SK-N-MC (cell line): ENCODE data around the gene FBXW7.

Experiments used
- DNase-seq: peaks from one replicate; pipeline ENCODE4 v3.0.0-alpha.2; 2011; ENCODE audit warnings: low read depth, low spot score
- H3K27ac ChIP-seq: fragments of 200-600 bp; sonication (generic); 2 replicates; pipeline ENCODE4 v1.5.1; 2016; ENCODE audit warnings: mixed run types
- H3K36me3 ChIP-seq: fragments of 200-600 bp; sonication (generic); 2 replicates; pipeline ENCODE4 v1.6.1; 2017; ENCODE audit warnings: antibody characterized with exemption, low read length, mixed read lengths; ENCODE audit not compliant: insufficient read depth
- H3K4me3 ChIP-seq: fragments of 200-600 bp; sonication (generic); 2 replicates; pipeline ENCODE4 v1.5.1; 2016
- H3K9ac ChIP-seq: fragments of 200-600 bp; sonication (generic); 2 replicates; pipeline ENCODE4 v1.8.0; 2017; ENCODE audit warnings: mixed run types, mixed read lengths; ENCODE audit not compliant: insufficient read length
- H3K9me3 ChIP-seq: fragments of 200-600 bp; sonication (generic); 2 replicates; pipeline ENCODE4 v1.6.1; 2017; ENCODE audit warnings: low read depth, mild to moderate bottlenecking, antibody characterized with exemption, low read length, moderate library complexity, mixed read lengths
- EZH2 ChIP-seq: fragments of 200-600 bp; sonication (generic); IDR thresholded peaks from one replicate; pipeline ENCODE4 v1.6.1; 2017; ENCODE audit warnings: antibody characterized with exemption
- FOXP2 ChIP-seq: optimal IDR thresholded peaks from 2 replicates; pipeline ENCODE3; 2011; ENCODE audit warnings: mild to moderate bottlenecking, moderate library complexity; ENCODE audit not compliant: insufficient read depth; ENCODE audit errors: extremely low read length, control extremely low read depth
- POLR2AphosphoS5 ChIP-seq: IDR thresholded peaks from 2 replicates; pipeline ENCODE4 v1.6.1; 2012; ENCODE audit warnings: mild to moderate bottlenecking, low read depth, low read length, borderline replicate concordance

FBXW7 gene

GRCh38 chr4:152462695-152463094 is 73.2 kb downstream of the FBXW7 start:
- H3K4me3 ChIP-seq, result no peak overlapping the region
- H3K9me3 ChIP-seq, result no peaks in the 10 kb centered on the region
- no peak for TF ChIP-seq POLR2AphosphoS5
- no peak overlapping the region for H3K9ac ChIP-seq
- no peak overlapping the region for H3K27ac ChIP-seq
- H3K36me3 ChIP-seq, result no peaks in the 10 kb centered on the region
- no peak for DNase-seq

GRCh38 chr4:152462047-152462446 is 73.8 kb downstream of the FBXW7 start:
- DNase-seq, result no peak
- TF ChIP-seq EZH2, result no peak
- Histone ChIP-seq H3K27ac (no peak overlapping the region), H3K4me3 (no peak overlapping the region), H3K9me3 (no peaks in the 10 kb centered on the region), H3K36me3 (no peaks in the 10 kb centered on the region), H3K9ac (no peak overlapping the region)

- H3K9ac ChIP-seq, result no peak overlapping the region
- H3K9me3 ChIP-seq, result peaks cover 3% of the 10 kb centered on the region; the same call in 1 of the 2 replicates
- H3K4me3 ChIP-seq, result no peak overlapping the region
- DNase-seq, result peak; percentile 59
- 0 out of 2 replicates have a peak overlapping the region, but pooled peaks have one; percentile 26 for H3K27ac ChIP-seq
- no peak for TF ChIP-seq POLR2AphosphoS5
- TF ChIP-seq EZH2, result no peak
- no peak for TF ChIP-seq FOXP2
- H3K36me3 ChIP-seq, result no peaks in the 10 kb centered on the region
Measured at GRCh38 chr4:152460488-152460887, 75.4 kb downstream of the FBXW7 start.

- no peak for DNase-seq
- TF ChIP-seq EZH2 (no peak), FOXP2 (no peak), POLR2AphosphoS5 (no peak)
- Histone ChIP-seq H3K36me3 (no peaks in the 10 kb centered on the region), H3K4me3 (no peak overlapping the region), H3K9me3 (peaks cover 3% of the 10 kb centered on the region; the same call in 1 of the 2 replicates), H3K9ac (no peak overlapping the region), H3K27ac (no peak overlapping the region)
Measured at GRCh38 chr4:152459326-152459725, 76.6 kb downstream of the FBXW7 start.

- no peak for TF ChIP-seq EZH2
- Histone ChIP-seq H3K9me3 (peaks cover 3% of the 10 kb centered on the region; the same call in 1 of the 2 replicates), H3K4me3 (no peak overlapping the region), H3K27ac (no peak overlapping the region), H3K9ac (no peak overlapping the region), H3K36me3 (no peaks in the 10 kb centered on the region)
- DNase-seq, result no peak
Measured at GRCh38 chr4:152458801-152459302, 77.0 kb downstream of the FBXW7 start.

- H3K9me3 ChIP-seq, result peaks cover 3% of the 10 kb centered on the region; the same call in 1 of the 2 replicates
- H3K36me3 ChIP-seq, result no peaks in the 10 kb centered on the region
- no peak for DNase-seq
- H3K27ac ChIP-seq, result no peak overlapping the region
- no peak for TF ChIP-seq POLR2AphosphoS5
- no peak for TF ChIP-seq FOXP2
- TF ChIP-seq EZH2, result no peak
- H3K9ac ChIP-seq, result no peak overlapping the region
- no peak overlapping the region for H3K4me3 ChIP-seq
Measured at GRCh38 chr4:152456609-152457008, 79.3 kb downstream of the FBXW7 start.

GRCh38 chr4:152455311-152455710 is 80.6 kb downstream of the FBXW7 start:
- Histone ChIP-seq H3K9me3 (peaks cover 3% of the 10 kb centered on the region; the same call in 1 of the 2 replicates), H3K36me3 (no peaks in the 10 kb centered on the region), H3K9ac (no peak overlapping the region), H3K4me3 (no peak overlapping the region), H3K27ac (no peak overlapping the region)
- TF ChIP-seq POLR2AphosphoS5 (no peak), FOXP2 (no peak), EZH2 (no peak)
- no peak for DNase-seq

- peaks cover 3% of the 10 kb centered on the region; the same call in 1 of the 2 replicates for H3K9me3 ChIP-seq
- no peak overlapping the region for H3K27ac ChIP-seq
- TF ChIP-seq POLR2AphosphoS5 (no peak), EZH2 (no peak), FOXP2 (no peak)
- H3K9ac ChIP-seq, result no peak overlapping the region
- no peak for DNase-seq
- H3K4me3 ChIP-seq, result no peak overlapping the region
- H3K36me3 ChIP-seq, result no peaks in the 10 kb centered on the region
Measured at GRCh38 chr4:152454398-152455011, 81.4 kb downstream of the FBXW7 start.

GRCh38 chr4:152451496-152451895 is 84.4 kb downstream of the FBXW7 start:
- DNase-seq, result no peak
- Histone ChIP-seq H3K4me3 (no peak overlapping the region), H3K9me3 (peaks cover under 1% of the 10 kb centered on the region; the same call in 1 of the 2 replicates), H3K36me3 (no peaks in the 10 kb centered on the region), H3K9ac (no peak overlapping the region), H3K27ac (no peak overlapping the region)
- TF ChIP-seq EZH2, result no peak
- no peak for TF ChIP-seq FOXP2
- no peak for TF ChIP-seq POLR2AphosphoS5
